H9 (cell line): ENCODE data around the gene ERC2. TPM values are rescaled to one million over a fixed set of nuclear protein-coding genes. Genes with fewer than 3 reads are reported as not detected.

Experiments used
- DNase-seq: peaks from one replicate; pipeline ENCODE4 v3.0.0-alpha.2; 2017
- H2AFZ ChIP-seq: one replicate; pipeline ENCODE4 v1.6.1; 2013; ENCODE audit warnings: mild to moderate bottlenecking, low read length, control low read depth, moderate library complexity
- H2AK5ac ChIP-seq: 2 replicates; pipeline ENCODE4 v1.6.1; 2013; ENCODE audit warnings: low read length, control low read depth, mixed read lengths; ENCODE audit not compliant: insufficient read length
- H2BK120ac ChIP-seq: one replicate; pipeline ENCODE4 v1.6.1; 2013; ENCODE audit warnings: low read depth, mild to moderate bottlenecking, low read length, control low read depth, inconsistent platforms; ENCODE audit not compliant: poor library complexity, severe bottlenecking
- H2BK12ac ChIP-seq: 2 replicates; pipeline ENCODE4 v1.6.1; 2013; ENCODE audit warnings: low read length, control low read depth, mixed read lengths, low read depth; ENCODE audit not compliant: insufficient read length
- H2BK15ac ChIP-seq: 2 replicates; pipeline ENCODE4 v1.6.1; 2013; ENCODE audit warnings: low read depth, low read length, control low read depth
- H2BK20ac ChIP-seq: one replicate; pipeline ENCODE4 v1.6.1; 2013; ENCODE audit warnings: low read depth, mild to moderate bottlenecking, low read length, control low read depth, inconsistent platforms; ENCODE audit not compliant: poor library complexity, severe bottlenecking
- H2BK5ac ChIP-seq: 2 replicates; pipeline ENCODE4 v1.6.1; 2013; ENCODE audit warnings: low read length, control low read depth, mixed read lengths; ENCODE audit not compliant: insufficient read length
- H3K14ac ChIP-seq: 2 replicates; pipeline ENCODE4 v1.6.1; 2013; ENCODE audit warnings: low read length, control low read depth; ENCODE audit not compliant: insufficient read depth
- H3K18ac ChIP-seq: 2 replicates; pipeline ENCODE4 v1.6.1; 2013; ENCODE audit warnings: low read depth, mild to moderate bottlenecking, mixed read lengths, low read length, control low read depth; ENCODE audit not compliant: insufficient read length
- H3K23ac ChIP-seq: 2 replicates; pipeline ENCODE4 v1.6.1; 2013; ENCODE audit warnings: low read length, control low read depth, mixed read lengths, low read depth; ENCODE audit not compliant: insufficient read length
- H3K23me2 ChIP-seq: 2 replicates; pipeline ENCODE4 v1.6.1; 2013; ENCODE audit warnings: low read depth, mild to moderate bottlenecking, mixed read lengths, low read length, control low read depth; ENCODE audit not compliant: insufficient read length, poor library complexity, severe bottlenecking
- H3K27ac ChIP-seq: 2 replicates; pipeline ENCODE4 v1.5.1; 2013; ENCODE audit warnings: low read length, control low read depth, mixed read lengths, low read depth; ENCODE audit not compliant: insufficient read length
- H3K27me3 ChIP-seq: 2 replicates; pipeline ENCODE4 v1.6.1; 2013; ENCODE audit warnings: low read length, control low read depth, inconsistent platforms; ENCODE audit not compliant: insufficient read depth
- H3K4ac ChIP-seq: 2 replicates; pipeline ENCODE4 v1.6.1; 2013; ENCODE audit warnings: low read depth, mild to moderate bottlenecking, control low read depth, inconsistent platforms, low read length, moderate library complexity
- H3K4me1 ChIP-seq: 2 replicates; pipeline ENCODE4 v1.6.1; 2013; ENCODE audit warnings: low read length, control low read depth, inconsistent platforms; ENCODE audit not compliant: insufficient read depth
- H3K4me2 ChIP-seq: 2 replicates; pipeline ENCODE4 v1.6.1; 2013; ENCODE audit warnings: low read length, control low read depth, mixed read lengths; ENCODE audit not compliant: insufficient read length, insufficient read depth
- H3K56ac ChIP-seq: 2 replicates; pipeline ENCODE4 v1.6.1; 2013; ENCODE audit warnings: low read depth, mild to moderate bottlenecking, mixed read lengths, low read length, control low read depth; ENCODE audit not compliant: insufficient read length
- H3K79me1 ChIP-seq: 2 replicates; pipeline ENCODE4 v1.6.1; 2013; ENCODE audit warnings: low read depth, mild to moderate bottlenecking, moderate library complexity, low read length, control low read depth, inconsistent platforms; ENCODE audit not compliant: insufficient read depth, poor library complexity, severe bottlenecking
- H3K79me2 ChIP-seq: 2 replicates; pipeline ENCODE4 v1.6.1; 2013; ENCODE audit warnings: low read length, control low read depth, inconsistent platforms; ENCODE audit not compliant: insufficient read depth
- H3K9ac ChIP-seq: 2 replicates; pipeline ENCODE4 v1.6.1; 2013; ENCODE audit warnings: low read length, control low read depth, mixed read lengths; ENCODE audit not compliant: insufficient read length; ENCODE audit errors: extremely low read depth
- H3K9me3 ChIP-seq: one replicate; pipeline ENCODE4 v1.6.1; 2013; ENCODE audit warnings: low read depth, low read length, inconsistent platforms; ENCODE audit not compliant: control insufficient read depth
- H3T11ph ChIP-seq: one replicate; pipeline ENCODE4 v1.6.1; 2013; ENCODE audit warnings: mild to moderate bottlenecking, low read length, control low read depth, inconsistent platforms
- H4K20me1 ChIP-seq: one replicate; pipeline ENCODE4 v1.6.1; 2013; ENCODE audit not compliant: control insufficient read depth, insufficient read length, insufficient read depth
- H4K5ac ChIP-seq: 2 replicates; pipeline ENCODE4 v1.6.1; 2013; ENCODE audit warnings: low read depth, mild to moderate bottlenecking, mixed read lengths, low read length, control low read depth; ENCODE audit not compliant: insufficient read length
- H4K8ac ChIP-seq: replicated peaks from 2 replicates; pipeline ENCODE4 v1.6.1; 2013; ENCODE audit warnings: low read length, control low read depth, mixed read lengths, low read depth; ENCODE audit not compliant: insufficient read length
- H4K91ac ChIP-seq: 2 replicates; pipeline ENCODE4 v1.6.1; 2013; ENCODE audit warnings: low read depth, mild to moderate bottlenecking, moderate library complexity, mixed read lengths, low read length, control low read depth; ENCODE audit not compliant: insufficient read length
- H3K27ac Mint-ChIP-seq, 3 experiments: 2 replicates in 2 of 3; 3 replicates in 1 of 3; pipeline ENCODE4 v1.8.0; 2020 to 2021; ENCODE audit warnings: mixed read lengths in 3 of 3, mild to moderate bottlenecking in 1 of 3, moderate library complexity in 1 of 3
- H3K27me3 Mint-ChIP-seq: 2 replicates; pipeline ENCODE4 v1.8.0; 2021; ENCODE audit warnings: low read depth, mild to moderate bottlenecking, moderate library complexity, mixed read lengths
- H3K36me3 Mint-ChIP-seq, 3 experiments: 2 replicates in 2 of 3; 3 replicates in 1 of 3; pipeline ENCODE4 v1.8.0; 2020 to 2021; ENCODE audit warnings: low read depth in 3 of 3, mixed read lengths in 3 of 3; ENCODE audit not compliant: insufficient read depth in 1 of 3
- H3K4me1 Mint-ChIP-seq, 2 experiments: 2 replicates each; pipeline ENCODE4 v1.8.0; 2020; ENCODE audit warnings: mixed read lengths in 2 of 2
- H3K4me3 Mint-ChIP-seq, 2 experiments: 2 replicates in 1 of 2; 3 replicates in 1 of 2; pipeline ENCODE4 v1.8.0; 2020 to 2021; ENCODE audit warnings: mild to moderate bottlenecking in 2 of 2, mixed read lengths in 2 of 2, moderate library complexity in 1 of 2
- H3K9me3 Mint-ChIP-seq, 2 experiments: 2 replicates in 1 of 2; 3 replicates in 1 of 2; pipeline ENCODE4 v1.8.0; 2020; ENCODE audit warnings: mild to moderate bottlenecking in 2 of 2, mixed read lengths in 2 of 2, moderate library complexity in 1 of 2
- WGBS: extraction: QIAGEN DNeasy Blood & Tissue Kit; methylation state at CpG from one replicate; pipeline ENCODE4 v1.1.7; 2013; ENCODE audit warnings: missing lambda C conversion rate, low lambda C conversion rate, mixed read lengths; ENCODE audit not compliant: insufficient read length; ENCODE audit errors: extremely low coverage; 5-methylcytosine and 5-hydroxymethylcytosine counted together
- total RNA-seq: library from RNA; stranded (reverse); gene quantifications from 2 replicates; pipeline ENCODE4 v1.2.1, GENCODE V29; 2021
- TF ChIP-seq, protein P1 (sequence below): fragments of 200-600 bp; sonication (generic); conservative IDR thresholded peaks from 3 replicates; pipeline ENCODE4 v1.8.0; 2021; ENCODE audit warnings: antibody characterized with exemption, mild to moderate bottlenecking

Gene ERC2
- total RNA-seq, 1 experiment from 2014 or later, result 15.4 TPM

DNA sequence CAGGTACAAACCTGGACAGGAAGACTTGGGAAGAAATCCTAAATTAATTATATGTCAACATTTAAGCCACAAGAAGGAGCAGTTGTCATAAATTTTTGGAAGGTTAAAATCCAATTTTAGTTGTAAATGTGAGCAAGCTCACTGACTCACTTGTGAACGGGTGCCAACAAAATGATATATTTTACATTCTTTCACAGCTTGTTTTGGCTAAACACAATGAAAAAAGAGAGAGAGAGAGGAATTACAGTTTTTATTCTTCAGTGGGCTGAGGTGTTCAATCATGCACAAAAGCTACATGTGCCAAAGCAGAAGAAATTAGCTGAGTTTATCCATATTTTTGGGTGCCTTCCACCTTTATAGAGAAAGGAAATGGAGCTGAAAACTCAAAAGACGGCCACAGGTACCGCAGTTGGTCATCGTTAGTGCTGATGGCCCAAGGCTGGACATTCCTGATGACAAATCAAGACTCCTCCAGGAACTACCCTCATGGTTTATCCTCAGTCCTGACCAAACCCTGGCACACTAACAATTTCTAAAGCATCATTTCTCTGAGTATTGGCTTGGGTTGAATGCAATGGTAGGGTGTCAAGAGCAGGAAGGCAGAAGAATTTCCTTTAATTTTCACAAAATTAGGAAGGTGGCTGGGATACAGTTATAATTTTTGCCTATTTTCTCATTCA is 943.6 kb downstream of the ERC2 start:
- H3K79me2 ChIP-seq, result no peaks in the 10 kb centered on the region
- no peak overlapping the region for H3K4me3 Mint-ChIP-seq
- no peak overlapping the region for H3K4me2 ChIP-seq
- H2BK20ac ChIP-seq, result no peak overlapping the region
- H3K23me2 ChIP-seq, result no peaks in the 10 kb centered on the region
- H3K18ac ChIP-seq, result no peak overlapping the region
- H2AK5ac ChIP-seq, result no peak overlapping the region
- no peak overlapping the region for H4K5ac ChIP-seq
- no peak for DNase-seq
- no peaks in the 10 kb centered on the region for H4K20me1 ChIP-seq
- no peak overlapping the region for H3K27ac ChIP-seq
- H4K8ac ChIP-seq, result no peak overlapping the region
- H3T11ph ChIP-seq, result no peak overlapping the region
- H3K9ac ChIP-seq, result no peak overlapping the region
- no peaks in the 10 kb centered on the region for H3K79me1 ChIP-seq
- no CpG with 5 or more reads among the region's 4 CpGs for WGBS
- TF ChIP-seq, protein P1, sequence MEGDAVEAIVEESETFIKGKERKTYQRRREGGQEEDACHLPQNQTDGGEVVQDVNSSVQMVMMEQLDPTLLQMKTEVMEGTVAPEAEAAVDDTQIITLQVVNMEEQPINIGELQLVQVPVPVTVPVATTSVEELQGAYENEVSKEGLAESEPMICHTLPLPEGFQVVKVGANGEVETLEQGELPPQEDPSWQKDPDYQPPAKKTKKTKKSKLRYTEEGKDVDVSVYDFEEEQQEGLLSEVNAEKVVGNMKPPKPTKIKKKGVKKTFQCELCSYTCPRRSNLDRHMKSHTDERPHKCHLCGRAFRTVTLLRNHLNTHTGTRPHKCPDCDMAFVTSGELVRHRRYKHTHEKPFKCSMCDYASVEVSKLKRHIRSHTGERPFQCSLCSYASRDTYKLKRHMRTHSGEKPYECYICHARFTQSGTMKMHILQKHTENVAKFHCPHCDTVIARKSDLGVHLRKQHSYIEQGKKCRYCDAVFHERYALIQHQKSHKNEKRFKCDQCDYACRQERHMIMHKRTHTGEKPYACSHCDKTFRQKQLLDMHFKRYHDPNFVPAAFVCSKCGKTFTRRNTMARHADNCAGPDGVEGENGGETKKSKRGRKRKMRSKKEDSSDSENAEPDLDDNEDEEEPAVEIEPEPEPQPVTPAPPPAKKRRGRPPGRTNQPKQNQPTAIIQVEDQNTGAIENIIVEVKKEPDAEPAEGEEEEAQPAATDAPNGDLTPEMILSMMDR, result no peak
- no peaks in the 10 kb centered on the region for H3K27me3 ChIP-seq
- H3K56ac ChIP-seq, result no peak overlapping the region
- no peaks in the 10 kb centered on the region; the same call in 1 of the 2 replicates for H3K27me3 Mint-ChIP-seq
- no peak overlapping the region for H3K4ac ChIP-seq
- no peak overlapping the region for H4K91ac ChIP-seq
- no peak overlapping the region for H2BK12ac ChIP-seq
- H2BK120ac ChIP-seq, result no peak overlapping the region
- no peak overlapping the region for H3K27ac Mint-ChIP-seq
- H3K9me3 Mint-ChIP-seq, result no peaks in the 10 kb centered on the region
- no peak overlapping the region for H3K23ac ChIP-seq
- H3K4me1 Mint-ChIP-seq, result peaks cover 31 to 40% of the 10 kb centered on the region in 2 experiments
- H3K9me3 ChIP-seq, result no peaks in the 10 kb centered on the region
- no peak overlapping the region for H2AFZ ChIP-seq
- H3K36me3 Mint-ChIP-seq, result no peaks in the 10 kb centered on the region; a peak in 1 of 7 replicates
- no peak overlapping the region for H2BK5ac ChIP-seq
- peaks cover 17% of the 10 kb centered on the region for H3K4me1 ChIP-seq
- H3K14ac ChIP-seq, result no peak overlapping the region
- H2BK15ac ChIP-seq, result no peak overlapping the region
